Measurements from ENCODE around the gene ZNF536. TPM values are rescaled to one million over a fixed set of nuclear protein-coding genes. Genes with fewer than 3 reads are reported as not detected.

Gene ZNF536
- total RNA-seq, 3 donors from 2014 or later = 1.3 to 7.3 (median 1.3) TPM

- intact Hi-C loops (cut with DNase I, micrococcal nuclease) = no loop called here
- DNase-seq = no peak
- no peaks in the 10 kb centered on the region for H3K4me1 ChIP-seq (ENCODE audit: low read depth)
- no peaks in the 10 kb centered on the region for H3K36me3 ChIP-seq (ENCODE audit: low read depth)
- H3K4me3 ChIP-seq = no peak overlapping the region
- ATAC-seq = no peak
- H3K9me3 ChIP-seq = no peaks in the 10 kb centered on the region
- no peak for TF ChIP-seq CTCF (IDR thresholded peaks at IDR 0.05)
Measured at GRCh38 chr19:30338878-30339623, 33.1 kb upstream of the ZNF536 start.

- Histone ChIP-seq H3K4me1 (ENCODE audit: low read depth) (no peaks in the 10 kb centered on the region), H3K36me3 (ENCODE audit: low read depth) (no peaks in the 10 kb centered on the region), H3K4me3 (no peak overlapping the region), H3K9me3 (no peaks in the 10 kb centered on the region)
- intact Hi-C loops (cut with DNase I, micrococcal nuclease) = no loop called here
- no peak for TF ChIP-seq CTCF (IDR thresholded peaks at IDR 0.05)
- DNase-seq = no peak
- ATAC-seq = no peak
Measured at GRCh38 chr19:30339624-30340525, 32.3 kb upstream of the ZNF536 start.

GRCh38 chr19:30340771-30341561, 31.2 kb upstream of the ZNF536 start:
- no peak for ATAC-seq
- H3K4me1 ChIP-seq (ENCODE audit: low read depth) = no peaks in the 10 kb centered on the region
- no peaks in the 10 kb centered on the region for H3K9me3 ChIP-seq
- intact Hi-C loops (cut with DNase I, micrococcal nuclease) = no loop called here
- no peaks in the 10 kb centered on the region for H3K36me3 ChIP-seq (ENCODE audit: low read depth)
- no peak for TF ChIP-seq CTCF (IDR thresholded peaks at IDR 0.05)
- H3K4me3 ChIP-seq = no peak overlapping the region
- DNase-seq = no peak

- TF ChIP-seq CTCF (IDR thresholded peaks at IDR 0.05) = no peak
- no peak for ATAC-seq
- DNase-seq = no peak
- no peaks in the 10 kb centered on the region for H3K4me1 ChIP-seq (ENCODE audit: low read depth)
- no peak overlapping the region for H3K4me3 ChIP-seq
- H3K36me3 ChIP-seq (ENCODE audit: low read depth) = no peaks in the 10 kb centered on the region
- H3K9me3 ChIP-seq = no peaks in the 10 kb centered on the region
- intact Hi-C loops (cut with DNase I, micrococcal nuclease) = no loop called here
Measured at GRCh38 chr19:30341611-30342201, 30.5 kb upstream of the ZNF536 start.

- H3K36me3 ChIP-seq (ENCODE audit: low read depth) = no peaks in the 10 kb centered on the region
- H3K4me1 ChIP-seq (ENCODE audit: low read depth) = no peaks in the 10 kb centered on the region
- no peak for TF ChIP-seq CTCF (IDR thresholded peaks at IDR 0.05)
- no peaks in the 10 kb centered on the region for H3K9me3 ChIP-seq
- DNase-seq (no peak), ATAC-seq (no peak)
- H3K4me3 ChIP-seq = no peak overlapping the region
- intact Hi-C loops (cut with DNase I, micrococcal nuclease) = no loop called here
Measured at GRCh38 chr19:30342901-30343300, 29.3 kb upstream of the ZNF536 start.

All from mucosa of descending colon (tissue), 3 donors.